ENCODE results near the gene ACER1.
"Not testable (repeated sequence)": the region's sequence is repeated elsewhere in the genome, so short reads cannot be mapped to it uniquely, and the experiment has no call there.

ACER1 gene

DNA sequence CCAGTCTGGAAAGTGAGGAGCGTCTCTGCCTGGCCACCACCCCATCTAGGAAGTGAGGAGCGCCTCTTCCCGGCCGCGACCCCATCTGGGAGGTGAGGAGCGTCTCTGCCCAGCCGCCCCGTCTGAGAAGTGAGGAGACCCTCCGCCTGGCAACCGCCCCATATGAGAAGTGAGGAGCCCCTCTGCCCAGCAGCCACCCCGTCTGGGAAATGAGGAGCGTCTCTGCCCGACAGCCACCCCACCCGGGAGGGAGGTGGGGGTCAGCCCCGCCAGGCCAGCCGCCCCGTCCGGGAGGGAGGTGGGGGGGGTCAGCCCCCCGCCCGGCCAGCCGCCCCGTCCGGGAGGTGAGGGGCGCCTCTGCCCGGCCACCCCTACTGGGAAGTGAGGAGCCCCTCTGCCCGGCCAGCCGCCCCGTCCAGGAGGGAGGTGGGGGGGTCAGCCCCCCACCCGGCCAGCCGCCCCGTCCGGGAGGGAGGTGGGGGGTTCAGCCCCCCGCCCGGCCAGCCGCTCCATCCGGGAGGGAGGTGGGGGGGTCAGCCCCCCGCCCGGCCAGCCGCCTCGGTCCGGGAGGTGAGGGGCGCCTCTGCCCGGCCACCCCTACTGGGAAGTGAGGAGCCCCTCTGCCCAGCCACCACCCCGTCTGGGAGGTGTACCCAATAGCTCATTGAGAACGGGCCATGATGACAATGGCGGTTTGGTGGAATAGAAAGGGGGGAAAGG, 22.1 kb upstream of the ACER1 start:
- DNase-seq: not testable (repeated sequence)

DNA sequence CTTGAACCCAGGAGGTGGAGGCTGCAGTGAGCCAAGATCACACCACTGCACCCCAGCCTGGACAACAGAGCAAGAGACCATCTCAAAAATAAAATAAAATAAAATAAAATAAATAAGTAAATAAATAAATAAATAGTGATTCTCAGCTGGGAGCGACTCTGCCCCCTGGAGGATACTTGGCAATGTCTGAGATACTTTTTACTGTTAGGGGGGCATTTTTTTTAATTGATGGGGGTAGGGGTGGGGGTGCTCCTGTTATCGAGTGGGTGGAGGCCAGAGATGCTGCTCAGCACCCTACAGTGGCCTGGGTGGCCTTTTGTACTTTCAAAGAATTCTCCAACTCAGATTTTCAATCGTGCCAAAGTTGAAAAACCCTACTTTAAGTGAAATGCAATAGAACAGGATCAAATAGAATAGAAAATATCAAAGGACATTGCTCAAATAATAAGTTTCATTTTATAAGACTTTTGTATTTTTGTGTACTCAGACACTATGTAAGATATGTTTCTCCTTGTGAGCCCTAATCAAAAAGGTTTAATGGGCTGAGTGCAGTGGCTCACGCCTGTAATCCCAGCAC, 20.8 kb upstream of the ACER1 start:
- DNase-seq: no peak

DNA sequence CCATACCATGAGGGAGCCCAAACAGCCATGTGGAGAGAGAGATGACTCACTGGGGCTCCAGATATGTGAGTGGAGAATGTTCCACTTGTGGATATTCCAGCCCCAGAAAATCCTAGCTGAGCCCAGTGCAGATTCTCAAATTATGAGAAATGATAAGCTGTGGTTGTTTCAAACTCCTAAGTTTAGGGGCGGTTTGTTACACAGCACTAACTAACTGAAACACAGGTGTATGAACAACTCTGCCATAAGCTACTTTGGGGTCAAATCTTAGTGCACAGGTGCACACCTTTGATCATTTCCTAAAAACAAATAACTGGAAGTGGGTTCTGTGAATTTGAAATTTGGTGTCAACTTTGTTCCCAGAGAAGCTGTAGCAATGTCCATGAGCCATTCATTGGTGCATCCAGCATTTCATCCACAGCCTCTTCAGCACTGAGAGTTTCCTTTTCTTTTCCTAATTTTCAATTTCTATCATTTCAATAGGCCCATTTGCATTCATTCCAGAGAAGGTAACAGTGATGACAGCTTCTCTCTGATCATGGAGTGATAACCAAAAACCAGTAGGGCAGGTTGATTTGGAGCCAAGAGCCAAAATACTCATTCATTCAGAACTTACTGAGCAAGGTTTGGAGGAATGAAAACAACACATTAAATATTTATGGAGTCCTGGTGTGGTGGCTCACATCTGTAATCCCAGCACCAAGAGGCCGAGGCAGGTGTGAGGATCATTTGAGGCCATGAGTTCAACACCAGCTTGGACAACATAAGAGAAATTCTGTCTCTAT, 19.2 kb upstream of the ACER1 start:
- DNase-seq: no peak

DNA sequence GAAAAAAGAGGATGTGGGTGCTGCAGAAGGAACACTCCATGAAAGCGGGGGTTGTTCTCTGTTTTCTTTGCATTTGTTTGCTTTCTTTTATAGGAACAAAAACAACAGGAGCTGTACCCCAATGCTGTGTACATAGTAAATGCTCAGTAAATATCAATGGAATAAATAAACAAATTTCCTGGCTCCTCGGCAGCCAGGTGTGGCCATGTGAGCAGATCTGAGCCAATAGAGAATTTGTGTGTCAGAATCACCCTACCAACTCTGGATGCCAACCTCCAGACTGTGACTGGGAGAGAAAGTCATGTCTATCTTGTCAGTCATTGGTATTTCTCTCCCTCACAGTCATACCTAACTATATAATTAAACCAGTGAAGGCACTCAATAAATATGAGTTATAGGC, 17.3 kb upstream of the ACER1 start:
- DNase-seq: no peak

DNA sequence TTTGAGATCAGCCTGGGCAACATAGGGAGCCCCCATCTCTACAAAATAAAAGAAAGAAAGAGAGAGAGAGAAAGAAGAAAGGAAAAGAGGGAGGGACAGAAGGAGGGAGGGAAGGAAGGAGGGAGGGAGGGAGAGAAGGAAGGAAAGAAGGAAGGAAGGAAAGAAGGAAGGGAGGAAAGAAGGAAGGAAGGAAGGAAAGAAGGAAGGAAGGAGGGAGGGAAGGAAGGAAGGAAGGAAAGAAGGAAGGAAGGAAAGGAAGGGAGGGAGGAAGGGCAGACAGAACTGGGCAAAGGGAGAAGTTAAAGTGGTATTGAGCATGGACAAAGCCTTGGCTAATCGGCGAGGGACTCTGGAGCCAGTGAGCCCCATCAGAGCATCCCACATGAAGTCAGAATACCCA, 15.9 kb upstream of the ACER1 start:
- DNase-seq: not testable (repeated sequence)

DNA sequence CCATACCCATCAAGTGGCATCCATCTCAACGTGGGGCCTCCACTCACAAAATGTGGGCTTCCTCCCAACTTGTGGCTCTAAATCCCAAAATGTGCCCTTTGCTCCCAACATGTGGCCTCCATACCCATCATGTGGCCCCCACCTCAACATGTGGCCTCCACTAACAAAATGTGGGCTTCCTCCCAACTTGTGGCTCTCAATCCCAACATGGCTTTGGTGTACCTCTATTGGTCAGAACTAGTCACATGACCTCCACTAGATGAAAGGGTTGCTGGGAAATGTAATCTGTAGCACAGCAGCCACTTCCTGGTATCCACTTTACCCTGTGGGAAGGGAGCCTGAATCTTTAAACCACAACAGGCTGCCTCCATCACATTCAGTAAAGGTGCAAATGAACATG, 10.1 kb upstream of the ACER1 start:
- no peak for DNase-seq

DNA sequence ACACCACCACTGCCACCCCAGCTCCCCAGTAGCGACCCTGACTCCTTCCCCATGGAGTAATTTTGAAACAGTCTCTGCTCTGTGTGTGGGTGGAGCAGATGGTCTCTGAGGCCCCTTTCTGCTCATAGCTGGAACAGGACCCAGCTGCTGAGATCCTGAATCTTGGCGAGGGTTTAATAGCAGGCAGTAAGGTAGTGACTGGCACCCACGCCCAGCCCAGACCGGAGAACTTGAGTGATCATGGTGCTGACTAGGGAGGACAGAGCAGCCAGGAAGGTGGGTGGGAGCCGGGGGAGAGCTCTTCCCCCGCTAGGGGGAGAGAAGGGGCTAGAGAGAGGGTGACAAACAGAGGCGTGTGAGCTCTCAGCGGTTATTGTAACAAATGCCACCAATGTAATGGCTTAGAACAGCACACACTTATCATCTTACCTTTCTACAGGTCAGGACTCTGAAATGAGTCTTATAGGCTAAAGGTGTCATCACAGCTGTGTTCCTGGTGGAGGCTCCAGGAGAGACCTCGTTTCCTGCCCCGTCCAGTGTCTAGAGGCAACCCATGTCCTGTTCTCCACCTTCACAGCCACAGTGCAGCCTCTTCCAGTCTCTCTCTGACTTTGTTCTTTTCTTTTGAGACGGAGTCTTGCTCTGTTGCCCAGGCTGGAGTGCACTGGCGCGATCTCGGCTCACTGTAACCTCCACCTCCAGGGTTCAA, 7.2 kb upstream of the ACER1 start:
- no peak for DNase-seq

DNA sequence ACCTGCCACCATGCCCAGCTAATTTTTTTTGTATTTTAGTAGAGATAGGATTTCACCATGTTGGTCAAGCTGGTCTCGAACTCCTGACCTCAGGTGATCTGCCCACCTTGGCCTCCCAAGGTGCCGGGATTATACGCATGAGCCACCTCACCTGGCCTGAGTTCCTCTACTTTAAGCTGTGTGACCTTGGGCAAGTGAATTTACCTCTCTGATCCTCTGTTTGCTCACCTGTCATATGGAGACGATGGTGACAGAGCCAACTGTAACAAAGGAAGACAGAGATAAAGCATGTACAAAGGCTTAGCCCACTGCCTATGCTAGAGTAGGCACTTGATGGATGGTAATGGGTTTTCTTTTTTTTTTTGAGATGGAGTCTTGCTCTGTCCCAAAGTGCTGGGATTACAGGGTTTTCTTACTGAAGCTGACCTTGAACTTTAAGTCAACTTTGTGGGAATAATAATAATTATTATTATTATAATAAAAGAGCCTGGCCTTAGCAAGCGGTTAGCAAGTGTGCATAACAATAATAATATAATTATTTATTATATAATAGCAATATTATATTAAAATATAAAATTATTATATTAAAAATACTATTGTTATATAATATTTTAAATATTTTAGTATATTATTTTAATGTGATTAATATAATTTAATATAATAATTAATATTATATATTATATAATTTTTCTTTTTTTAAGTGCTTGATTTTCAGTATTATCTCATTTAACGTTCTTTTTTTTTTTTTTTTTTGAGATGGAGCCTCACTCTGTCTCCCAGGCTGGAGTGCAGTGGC, 1.3 kb upstream of the ACER1 start:
- DNase-seq: no peak

DNA sequence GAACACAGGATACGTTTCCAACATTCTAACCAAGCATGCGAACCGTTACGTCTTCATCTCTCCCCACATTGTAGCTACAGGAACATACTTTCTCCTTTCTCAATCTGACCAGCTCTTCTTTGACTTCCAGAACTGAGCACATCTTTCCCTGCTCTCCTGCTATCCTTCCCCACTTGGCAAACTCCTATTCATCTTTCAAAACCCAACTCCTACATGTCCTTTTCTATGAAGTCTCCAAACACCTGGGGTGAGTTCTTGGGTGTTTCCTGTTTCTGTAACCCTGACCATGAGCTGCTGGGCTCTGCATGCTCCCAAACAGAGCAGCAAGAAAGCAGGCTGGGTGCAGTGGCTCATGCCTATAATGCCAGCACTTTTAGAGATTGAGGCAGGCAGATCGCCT, 6.6 kb downstream of the ACER1 start:
- DNase-seq: no peak

DNA sequence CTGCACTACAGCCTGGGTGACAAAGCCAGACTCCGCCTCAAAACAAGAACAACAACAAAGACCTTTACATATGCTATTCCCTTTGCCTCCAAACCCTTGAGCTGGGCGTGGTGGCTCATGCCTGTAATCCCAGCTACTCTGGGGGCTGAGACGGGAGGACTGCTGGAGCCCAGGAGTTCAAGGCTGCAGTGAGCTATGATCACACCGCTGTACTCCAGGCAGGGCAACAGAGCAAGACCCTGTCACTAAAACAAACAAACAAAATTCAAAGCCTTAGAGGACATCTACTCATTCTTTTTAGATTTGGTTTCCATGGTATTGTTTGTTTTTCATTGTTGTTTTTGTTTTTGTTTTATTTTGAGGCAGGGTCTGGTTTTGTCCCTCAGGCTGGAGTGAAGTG, 7.8 kb downstream of the ACER1 start:
- DNase-seq: no peak

DNA sequence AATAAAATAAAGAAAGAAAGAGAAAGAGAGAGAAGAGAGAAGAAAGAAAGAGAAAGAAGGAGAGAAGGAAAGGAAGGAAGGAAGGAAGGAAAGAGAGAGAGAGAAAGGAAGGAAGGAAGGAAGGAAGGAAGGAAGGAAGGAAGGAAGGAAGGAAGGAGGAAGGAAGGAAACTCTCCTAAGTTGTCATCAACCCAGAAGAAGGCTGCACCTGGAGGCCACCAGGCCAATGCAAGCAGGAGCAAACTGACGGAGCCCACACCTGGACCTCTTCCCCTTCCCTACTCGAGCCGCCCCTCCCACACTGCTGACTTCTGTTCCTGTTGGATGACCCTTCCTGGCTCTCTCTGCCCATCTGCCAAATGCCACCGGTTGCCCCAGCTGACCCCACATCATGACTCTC, 8.7 kb downstream of the ACER1 start:
- no peak for DNase-seq

DNA sequence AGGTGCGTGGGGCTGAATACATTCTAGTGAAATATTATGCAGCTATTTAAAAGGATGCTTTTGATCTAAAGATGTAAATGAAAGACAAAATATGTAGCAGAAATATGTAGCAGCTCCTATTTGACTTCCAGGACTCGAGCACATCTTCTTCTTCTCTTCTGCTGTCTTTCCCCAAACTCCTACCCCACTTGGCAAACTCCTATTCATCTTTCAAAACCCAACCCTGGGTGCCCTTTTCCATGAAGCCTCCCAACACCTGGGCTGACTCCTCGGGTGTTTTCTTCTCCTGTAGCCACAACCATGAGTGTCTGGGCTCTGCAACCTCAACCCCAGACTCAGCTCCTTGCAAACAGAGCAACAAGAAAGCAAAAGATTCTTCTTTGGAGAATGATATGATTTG, 11.1 kb downstream of the ACER1 start:
- no peak for DNase-seq

DNA sequence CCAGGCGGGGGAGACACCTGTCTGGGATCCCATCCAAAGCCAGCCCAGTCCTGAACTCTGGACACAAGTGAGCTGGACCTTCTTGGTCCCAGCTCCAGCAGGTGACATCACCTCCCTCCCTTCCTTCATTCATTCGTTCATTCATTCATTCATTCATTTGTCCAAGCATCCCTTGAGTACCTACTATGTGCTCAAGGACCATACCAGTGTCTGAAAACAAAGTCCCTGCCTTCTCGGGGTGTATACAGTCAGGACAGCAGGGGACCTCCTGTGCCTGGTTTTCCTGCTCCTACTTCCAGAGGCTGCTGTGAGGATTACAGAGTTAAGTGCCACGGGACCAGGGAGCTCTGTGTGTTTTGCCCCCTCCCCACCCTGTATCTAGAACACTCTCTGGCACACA, 14.0 kb downstream of the ACER1 start:
- no peak for DNase-seq

DNA sequence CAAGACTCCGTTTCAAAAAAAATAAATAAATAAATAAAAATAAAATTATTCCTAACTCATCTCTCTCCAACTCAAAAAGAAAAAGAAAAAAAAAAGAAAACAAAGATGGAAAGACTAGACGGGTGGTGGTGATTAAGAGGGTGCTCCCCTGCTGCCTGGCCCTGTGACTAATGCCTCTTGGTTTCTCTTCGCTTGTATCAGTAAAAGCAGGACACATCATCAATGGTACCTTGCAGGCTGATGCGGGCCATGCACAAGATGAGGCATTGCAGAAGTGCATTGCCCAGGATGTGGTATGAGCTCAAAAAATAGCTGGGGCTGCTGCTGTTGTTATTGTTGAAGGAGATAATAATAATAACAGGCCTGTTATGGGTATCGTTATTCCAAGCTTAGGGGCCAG, 14.6 kb downstream of the ACER1 start:
- no peak for DNase-seq

DNA sequence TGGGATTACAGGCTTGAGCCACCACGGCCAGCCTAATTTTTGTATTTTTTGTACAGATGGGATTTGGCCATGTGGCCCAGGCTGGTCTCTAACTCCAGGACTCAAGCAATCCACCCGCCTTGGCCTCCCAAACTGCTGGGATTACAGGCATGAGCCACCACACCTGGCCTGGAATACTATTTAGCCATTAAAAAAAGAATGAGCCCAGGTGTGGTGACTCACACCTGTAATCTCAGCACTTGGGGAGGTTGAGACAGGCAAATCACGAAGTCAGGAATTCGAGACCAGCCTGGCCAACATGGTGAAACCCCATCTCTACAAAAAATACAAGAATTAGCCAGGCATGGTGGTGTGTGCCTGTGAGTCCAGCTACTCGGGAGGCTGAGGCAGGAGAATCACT, 17.8 kb downstream of the ACER1 start:
- DNase-seq: not testable (repeated sequence)

DNA sequence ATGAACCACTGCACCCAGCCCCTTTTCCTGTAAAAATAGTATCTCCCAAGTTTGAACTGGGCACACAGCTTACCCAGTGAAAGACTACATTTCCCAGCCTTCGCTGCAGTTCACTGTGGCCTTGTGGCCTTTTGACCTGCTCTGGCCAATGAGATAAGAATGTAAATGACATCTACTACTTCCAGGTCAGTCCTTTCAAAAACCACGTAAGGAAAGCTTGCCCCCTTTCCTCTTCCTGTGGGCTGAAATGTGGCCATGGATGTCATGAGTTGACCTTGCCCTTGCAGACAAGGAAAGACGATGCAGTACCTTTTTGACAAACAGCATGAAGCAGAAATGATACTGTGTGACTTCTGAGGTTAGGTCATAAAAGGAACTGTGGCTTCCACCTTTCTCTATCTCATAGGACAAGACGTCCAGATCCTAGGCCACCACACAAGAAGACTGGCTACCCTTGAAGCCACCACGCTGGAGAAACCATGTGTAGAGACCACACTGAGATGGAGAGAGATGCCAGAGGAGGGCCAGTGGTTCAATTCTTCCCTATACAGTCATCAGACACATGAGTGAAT, 19.9 kb downstream of the ACER1 start:
- DNase-seq: no peak

DNA sequence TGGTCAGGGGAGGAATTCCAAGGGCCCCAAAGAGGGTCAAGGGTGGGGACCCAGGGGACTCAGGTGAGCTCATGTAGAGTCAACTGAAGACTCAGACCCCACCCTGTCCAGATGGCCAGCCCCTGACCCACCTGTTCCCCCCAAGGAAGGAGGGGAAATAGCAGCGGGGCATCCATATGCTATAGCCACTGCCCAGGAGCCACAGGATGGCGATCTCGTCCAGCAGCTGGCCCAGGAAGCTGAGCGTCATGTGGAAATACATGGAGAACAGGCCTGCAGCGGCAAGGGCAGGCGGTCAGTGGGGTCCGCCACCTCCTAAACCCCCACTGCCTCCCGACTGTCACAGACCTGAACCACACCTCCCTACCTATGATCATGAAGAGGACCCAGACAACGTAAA, 21.4 kb downstream of the ACER1 start:
- no peak for DNase-seq

DNA sequence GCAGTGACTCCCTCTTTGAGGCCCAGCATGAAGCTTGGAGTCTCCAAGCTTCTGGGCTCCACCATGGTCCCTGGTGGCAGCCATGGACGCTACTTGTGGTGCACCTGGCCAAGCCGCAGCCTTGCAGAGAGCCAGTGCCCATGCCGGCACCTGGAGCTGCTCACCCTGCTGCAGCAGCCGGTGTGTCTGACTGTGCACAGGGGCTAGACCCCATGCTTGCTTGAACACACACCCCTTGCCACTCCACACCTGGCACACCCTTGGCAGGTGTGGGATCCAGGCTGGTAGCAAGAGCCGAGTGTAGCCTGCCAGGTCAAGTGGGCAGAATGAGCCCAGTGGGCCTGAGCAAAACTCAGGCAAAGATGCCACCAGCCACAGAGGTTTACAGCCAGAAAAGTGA, 35.0 kb downstream of the ACER1 start:
- no peak for DNase-seq

DNA sequence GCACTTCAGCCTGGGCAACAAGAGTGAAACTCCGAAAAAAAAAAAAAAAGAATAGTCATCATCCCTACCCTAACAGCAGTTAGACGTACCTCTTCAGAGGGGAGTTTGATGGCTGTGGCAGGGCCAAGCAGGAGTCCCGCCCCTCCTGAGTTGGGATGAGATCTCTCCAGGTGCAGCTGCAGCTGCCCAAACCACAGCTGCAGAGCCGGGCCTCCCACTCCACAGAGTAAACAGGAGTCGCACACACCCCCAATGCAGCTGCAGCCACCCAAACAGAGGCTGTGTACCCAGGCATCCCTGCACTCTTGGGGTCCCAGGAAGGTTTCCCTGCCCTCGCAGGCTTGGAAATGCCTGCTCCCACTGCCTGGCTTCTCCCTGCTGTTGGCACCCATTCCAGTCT, 36.2 kb downstream of the ACER1 start:
- no peak for DNase-seq

DNA sequence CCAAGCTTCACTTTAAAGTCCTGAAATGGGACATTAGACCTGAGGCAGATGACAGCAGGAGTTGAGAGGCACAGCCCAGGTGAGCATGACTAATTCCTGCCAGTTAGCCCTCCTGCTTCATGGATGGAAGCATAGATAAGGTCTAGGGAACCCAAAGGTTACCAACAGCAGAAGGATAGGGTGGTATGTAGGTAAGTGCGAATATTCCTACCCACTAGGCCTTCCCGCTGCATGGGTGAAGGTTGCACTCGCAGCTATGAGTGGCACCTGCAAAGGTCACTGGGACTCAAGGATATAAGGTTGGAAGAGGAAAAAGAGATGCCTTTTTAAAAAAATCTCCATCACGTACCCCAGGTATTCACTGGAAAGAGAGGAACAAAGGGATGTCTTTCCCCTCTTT, 41.4 kb downstream of the ACER1 start:
- no peak for DNase-seq

DNA sequence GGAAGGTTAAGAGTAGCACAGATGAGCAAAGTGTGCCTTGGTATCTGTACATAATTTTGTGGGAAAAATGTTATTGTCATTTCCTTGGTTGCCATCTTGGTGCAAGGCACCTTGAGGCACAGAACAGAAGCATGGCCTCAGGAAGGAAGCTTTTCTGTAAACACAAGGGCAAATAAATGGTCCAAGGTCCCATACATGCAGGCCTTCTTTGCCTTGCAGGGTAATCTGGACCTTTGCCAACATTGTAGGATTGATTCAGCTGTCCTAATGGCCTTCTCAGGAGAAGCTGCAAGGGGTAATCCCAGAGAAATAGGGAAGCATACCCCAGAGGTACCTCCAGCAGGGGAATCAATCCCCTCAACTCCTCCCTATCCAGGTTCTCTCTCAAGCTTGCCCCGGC, 44.7 kb downstream of the ACER1 start:
- DNase-seq: no peak

DNA sequence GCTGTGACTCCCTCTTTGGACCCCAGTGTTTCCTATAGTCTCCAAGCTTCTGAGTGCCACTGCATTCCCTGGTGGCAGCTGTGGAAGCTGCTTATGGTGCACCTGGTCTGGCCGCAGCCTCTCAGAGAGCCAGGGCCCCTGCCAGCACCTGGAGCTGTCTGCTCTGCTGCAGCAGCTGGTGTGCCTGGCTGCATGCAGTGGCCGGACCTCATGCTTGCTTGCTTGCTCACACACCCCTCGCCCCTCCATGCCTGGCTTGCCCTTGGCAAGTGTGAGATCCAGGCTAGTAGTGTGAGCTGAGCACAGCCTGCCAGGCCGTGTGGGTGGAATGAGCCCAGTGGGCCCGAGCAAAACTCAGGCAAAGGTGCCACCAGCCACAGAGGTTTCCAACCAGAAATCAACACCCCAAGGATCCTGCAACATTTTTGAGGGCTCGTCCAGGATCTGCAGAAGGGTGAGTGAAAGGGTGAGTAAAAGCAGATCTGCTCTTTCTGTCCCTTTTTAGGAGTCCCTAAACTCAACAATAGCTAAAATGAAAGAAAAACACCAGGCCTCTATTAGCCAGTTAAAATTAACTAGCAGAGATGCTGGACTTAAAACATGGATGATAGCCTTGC, 46.0 kb downstream of the ACER1 start:
- DNase-seq: no peak

All from T-helper 9 cell (primary cell).